GM21825 (cell line): ENCODE results near the gene ADAM12.

Experiments used
- ATAC-seq: cut with Tn5 transposase; IDR thresholded peaks from one replicate; pipeline ENCODE4 v1.9.1; 2021; ENCODE audit warnings: mild to moderate bottlenecking, moderate library complexity; ENCODE audit not compliant: unreplicated experiment

ADAM12 gene

GRCh38 chr10:126218778-126219649, 169.3 kb downstream of the ADAM12 start:
- ATAC-seq = no peak

GRCh38 chr10:126218174-126218573, 170.1 kb downstream of the ADAM12 start:
- no peak for ATAC-seq

- no peak for ATAC-seq
These were observed 171.7 kb downstream of the ADAM12 start for GRCh38 chr10:126216632-126216961.

- no peak for ATAC-seq
These were observed 172.3 kb downstream of the ADAM12 start for GRCh38 chr10:126215746-126216631.

- ATAC-seq = no peak
These were observed 173.6 kb downstream of the ADAM12 start for GRCh38 chr10:126214679-126215078.

GRCh38 chr10:126214021-126214420, 174.3 kb downstream of the ADAM12 start:
- ATAC-seq = no peak

GRCh38 chr10:126212738-126213137, 175.5 kb downstream of the ADAM12 start:
- no peak for ATAC-seq

- ATAC-seq = no peak
These were observed 178.1 kb downstream of the ADAM12 start for GRCh38 chr10:126210051-126210651.

- ATAC-seq = no peak
These were observed 178.8 kb downstream of the ADAM12 start for GRCh38 chr10:126209451-126209850.

GRCh38 chr10:126208726-126209302, 179.5 kb downstream of the ADAM12 start:
- ATAC-seq = no peak

GRCh38 chr10:126207851-126208250, 180.4 kb downstream of the ADAM12 start:
- no peak for ATAC-seq

GRCh38 chr10:126207313-126207771, 180.9 kb downstream of the ADAM12 start:
- ATAC-seq = no peak

- no peak for ATAC-seq
These were observed 182.6 kb downstream of the ADAM12 start for GRCh38 chr10:126205486-126206205.

GRCh38 chr10:126204320-126204719, 184.0 kb downstream of the ADAM12 start:
- ATAC-seq = no peak

GRCh38 chr10:126203746-126204145, 184.5 kb downstream of the ADAM12 start:
- no peak for ATAC-seq

- no peak for ATAC-seq
These were observed 186.7 kb downstream of the ADAM12 start for GRCh38 chr10:126201603-126202002.

- ATAC-seq = no peak
These were observed 188.9 kb downstream of the ADAM12 start for GRCh38 chr10:126199221-126199998.

- no peak for ATAC-seq
These were observed 189.6 kb downstream of the ADAM12 start for GRCh38 chr10:126198681-126199080.

GRCh38 chr10:126197036-126197543, 191.2 kb downstream of the ADAM12 start:
- no peak for ATAC-seq
